Stimulated activated naive B cell treated with anti-CD40 and anti-IgM and Interleukin-4, amounts not matched to agents 10 μg/mL and 1 μg/mL and 100 μg/mL, for 72 hours (primary cell): ENCODE results near the gene RAB26.

Experiments used
- ATAC-seq, 2 donors: fragments of 150-1000 bp; cut with Tn5 transposase; replicated peaks; 2 replicates each; pipeline ENCODE4 v1.10.0; 2021; ENCODE audit warnings: moderate library complexity in 1 of 2
- DNase-seq: peaks from one replicate; pipeline ENCODE4 v3.0.0; 2021
- H3K27ac Mint-ChIP-seq: one replicate; pipeline ENCODE4 v1.8.0; 2022; ENCODE audit warnings: mild to moderate bottlenecking, mixed read lengths
- H3K27me3 Mint-ChIP-seq, 2 donors: one replicate each; pipeline ENCODE4 v1.8.0; 2022; ENCODE audit warnings: mixed read lengths in 2 of 2
- H3K36me3 Mint-ChIP-seq, 2 donors: one replicate each; pipeline ENCODE4 v1.8.0; 2022; ENCODE audit warnings: mixed read lengths in 2 of 2, mild to moderate bottlenecking in 1 of 2
- H3K4me1 Mint-ChIP-seq, 2 donors: one replicate each; pipeline ENCODE4 v1.8.0; 2022; ENCODE audit warnings: mixed read lengths in 2 of 2, mild to moderate bottlenecking in 1 of 2
- H3K4me3 Mint-ChIP-seq, 2 donors: one replicate each; pipeline ENCODE4 v1.8.0; 2022; ENCODE audit warnings: mild to moderate bottlenecking in 2 of 2, mixed read lengths in 2 of 2, moderate library complexity in 1 of 2
- H3K9me3 Mint-ChIP-seq, 2 donors: one replicate each; pipeline ENCODE4 v1.8.0; 2022; ENCODE audit warnings: mixed read lengths in 2 of 2, mild to moderate bottlenecking in 1 of 2

Gene RAB26

GRCh38 chr16:2170080-2170479, 21.7 kb downstream of the RAB26 start:
- DNase-seq (no peak), ATAC-seq (no peak)
- Mint-ChIP-seq H3K27ac (no peak overlapping the region), H3K4me1 (peaks cover 0 to 2% of the 10 kb centered on the region in 2 donors), H3K4me3 (no peak overlapping the region), H3K9me3 (no peaks in the 10 kb centered on the region), H3K36me3 (peaks cover 23 to 39% of the 10 kb centered on the region in 2 donors), H3K27me3 (no peaks in the 10 kb centered on the region)

GRCh38 chr16:2170587-2171435, 22.4 kb downstream of the RAB26 start:
- Mint-ChIP-seq H3K36me3 (peaks cover 27 to 39% of the 10 kb centered on the region in 2 donors), H3K9me3 (no peaks in the 10 kb centered on the region), H3K4me1 (peaks cover 0 to 2% of the 10 kb centered on the region in 2 donors), H3K27ac (no peak overlapping the region), H3K4me3 (no peak overlapping the region), H3K27me3 (no peaks in the 10 kb centered on the region)
- ATAC-seq (no peak), DNase-seq (no peak)

GRCh38 chr16:2171601-2172178, 23.3 kb downstream of the RAB26 start:
- DNase-seq (no peak), ATAC-seq (no peak)
- peaks cover 28 to 39% of the 10 kb centered on the region in 2 donors for H3K36me3 Mint-ChIP-seq
- H3K9me3 Mint-ChIP-seq, result no peaks in the 10 kb centered on the region
- H3K4me1 Mint-ChIP-seq, result no peaks in the 10 kb centered on the region
- H3K4me3 Mint-ChIP-seq, result no peak overlapping the region
- no peak overlapping the region for H3K27ac Mint-ChIP-seq
- H3K27me3 Mint-ChIP-seq, result no peaks in the 10 kb centered on the region

GRCh38 chr16:2172688-2173335, 24.4 kb downstream of the RAB26 start:
- H3K36me3 Mint-ChIP-seq, result peaks cover 31 to 44% of the 10 kb centered on the region in 2 donors
- no peak overlapping the region for H3K4me3 Mint-ChIP-seq
- no peak for DNase-seq
- no peak overlapping the region for H3K27ac Mint-ChIP-seq
- no peaks in the 10 kb centered on the region for H3K27me3 Mint-ChIP-seq
- peaks cover 0 to 2% of the 10 kb centered on the region in 2 donors for H3K4me1 Mint-ChIP-seq
- no peak for ATAC-seq
- H3K9me3 Mint-ChIP-seq, result no peaks in the 10 kb centered on the region

- Mint-ChIP-seq H3K27ac (no peak overlapping the region), H3K27me3 (no peaks in the 10 kb centered on the region), H3K4me3 (no peak overlapping the region), H3K4me1 (peaks cover 0 to 2% of the 10 kb centered on the region in 2 donors), H3K36me3 (peaks cover 28 to 38% of the 10 kb centered on the region in 2 donors), H3K9me3 (no peaks in the 10 kb centered on the region)
- ATAC-seq (no peak), DNase-seq (no peak)
Measured at GRCh38 chr16:2173366-2173765, 24.9 kb downstream of the RAB26 start.

- H3K27me3 Mint-ChIP-seq, result no peaks in the 10 kb centered on the region
- H3K9me3 Mint-ChIP-seq, result no peaks in the 10 kb centered on the region
- no peak overlapping the region for H3K27ac Mint-ChIP-seq
- ATAC-seq, result no peak
- DNase-seq, result no peak
- peaks cover 28 to 37% of the 10 kb centered on the region in 2 donors for H3K36me3 Mint-ChIP-seq
- peaks cover 0 to 2% of the 10 kb centered on the region in 2 donors for H3K4me1 Mint-ChIP-seq
- no peak overlapping the region for H3K4me3 Mint-ChIP-seq
Measured at GRCh38 chr16:2173916-2174315, 25.5 kb downstream of the RAB26 start.

- H3K4me3 Mint-ChIP-seq, result no peak overlapping the region
- DNase-seq (no peak), ATAC-seq (no peak)
- no peak overlapping the region for H3K27ac Mint-ChIP-seq
- H3K4me1 Mint-ChIP-seq, result peaks cover 0 to 2% of the 10 kb centered on the region in 2 donors
- H3K36me3 Mint-ChIP-seq, result peaks cover 28 to 38% of the 10 kb centered on the region in 2 donors
- H3K9me3 Mint-ChIP-seq, result no peaks in the 10 kb centered on the region
- peaks cover 0 to 4% of the 10 kb centered on the region in 2 donors for H3K27me3 Mint-ChIP-seq
Measured at GRCh38 chr16:2174396-2175131, 26.1 kb downstream of the RAB26 start.

GRCh38 chr16:2175454-2175853, 27.0 kb downstream of the RAB26 start:
- H3K9me3 Mint-ChIP-seq, result no peaks in the 10 kb centered on the region
- peaks cover 0 to 5% of the 10 kb centered on the region in 2 donors for H3K27me3 Mint-ChIP-seq
- peaks cover 0 to 2% of the 10 kb centered on the region in 2 donors for H3K4me1 Mint-ChIP-seq
- DNase-seq (no peak), ATAC-seq (no peak)
- no peak overlapping the region for H3K4me3 Mint-ChIP-seq
- H3K36me3 Mint-ChIP-seq, result peaks cover 28 to 36% of the 10 kb centered on the region in 2 donors
- H3K27ac Mint-ChIP-seq, result no peak overlapping the region

GRCh38 chr16:2176047-2176446, 27.6 kb downstream of the RAB26 start:
- DNase-seq (no peak), ATAC-seq (no peak)
- H3K4me1 Mint-ChIP-seq, result peaks cover 0 to 2% of the 10 kb centered on the region in 2 donors
- H3K27ac Mint-ChIP-seq, result no peak overlapping the region
- H3K27me3 Mint-ChIP-seq, result peaks cover 0 to 5% of the 10 kb centered on the region in 2 donors
- H3K36me3 Mint-ChIP-seq, result peaks cover 28 to 36% of the 10 kb centered on the region in 2 donors
- no peak overlapping the region for H3K4me3 Mint-ChIP-seq
- H3K9me3 Mint-ChIP-seq, result no peaks in the 10 kb centered on the region

- Mint-ChIP-seq H3K27me3 (peaks cover 0 to 5% of the 10 kb centered on the region in 2 donors), H3K4me3 (no peak overlapping the region), H3K4me1 (peaks cover 0 to 2% of the 10 kb centered on the region in 2 donors), H3K9me3 (no peaks in the 10 kb centered on the region), H3K36me3 (peaks cover 31 to 33% of the 10 kb centered on the region in 2 donors), H3K27ac (no peak overlapping the region)
- ATAC-seq (no peak), DNase-seq (no peak)
Measured at GRCh38 chr16:2177101-2177500, 28.7 kb downstream of the RAB26 start.

GRCh38 chr16:2177561-2177960, 29.1 kb downstream of the RAB26 start:
- ATAC-seq, result no peak
- no peaks in the 10 kb centered on the region for H3K9me3 Mint-ChIP-seq
- DNase-seq, result no peak
- peaks cover 33 to 38% of the 10 kb centered on the region in 2 donors for H3K36me3 Mint-ChIP-seq
- no peak overlapping the region for H3K27ac Mint-ChIP-seq
- peaks cover 0 to 2% of the 10 kb centered on the region in 2 donors for H3K4me1 Mint-ChIP-seq
- no peak overlapping the region for H3K4me3 Mint-ChIP-seq
- H3K27me3 Mint-ChIP-seq, result peaks cover 0 to 5% of the 10 kb centered on the region in 2 donors

- H3K4me1 Mint-ChIP-seq, result peaks cover 0 to 4% of the 10 kb centered on the region in 2 donors
- H3K27me3 Mint-ChIP-seq, result peaks cover 0 to 5% of the 10 kb centered on the region in 2 donors
- ATAC-seq, result peak; percentile 50 to 55
- H3K4me3 Mint-ChIP-seq, result no peak overlapping the region
- H3K27ac Mint-ChIP-seq, result no peak overlapping the region
- peaks cover 26 to 38% of the 10 kb centered on the region in 2 donors for H3K36me3 Mint-ChIP-seq
- H3K9me3 Mint-ChIP-seq, result no peaks in the 10 kb centered on the region
- DNase-seq, result no peak
Measured at GRCh38 chr16:2178321-2179106, 30.1 kb downstream of the RAB26 start.

- H3K4me1 Mint-ChIP-seq, result peaks cover 0 to 4% of the 10 kb centered on the region in 2 donors
- peaks cover 0 to 5% of the 10 kb centered on the region in 2 donors for H3K27me3 Mint-ChIP-seq
- ATAC-seq (no peak), DNase-seq (no peak)
- peaks cover 23 to 34% of the 10 kb centered on the region in 2 donors for H3K36me3 Mint-ChIP-seq
- H3K4me3 Mint-ChIP-seq, result no peak overlapping the region
- H3K27ac Mint-ChIP-seq, result no peak overlapping the region
- H3K9me3 Mint-ChIP-seq, result no peaks in the 10 kb centered on the region
Measured at GRCh38 chr16:2179107-2179501, 30.7 kb downstream of the RAB26 start.
